Fibroblast of mammary gland (primary cell): Measurements from ENCODE around the gene CD96.

Source experiments
- DNase-seq: peaks from one replicate; pipeline ENCODE4 v3.0.0-alpha.2; 2010; ENCODE audit warnings: low read depth
- H3K4me3 ChIP-seq: 2 replicates; pipeline ENCODE4 v1.5.1; 2011; ENCODE audit warnings: low read depth, mild to moderate bottlenecking, low read length, moderate library complexity; ENCODE audit not compliant: control insufficient read depth
- TF ChIP-seq, protein P1 (sequence below): conservative IDR thresholded peaks from 2 replicates; pipeline ENCODE4 v1.5.1; 2011; ENCODE audit warnings: low read depth, low read length, inconsistent platforms; ENCODE audit not compliant: control insufficient read depth, insufficient read depth

CD96 gene

DNA sequence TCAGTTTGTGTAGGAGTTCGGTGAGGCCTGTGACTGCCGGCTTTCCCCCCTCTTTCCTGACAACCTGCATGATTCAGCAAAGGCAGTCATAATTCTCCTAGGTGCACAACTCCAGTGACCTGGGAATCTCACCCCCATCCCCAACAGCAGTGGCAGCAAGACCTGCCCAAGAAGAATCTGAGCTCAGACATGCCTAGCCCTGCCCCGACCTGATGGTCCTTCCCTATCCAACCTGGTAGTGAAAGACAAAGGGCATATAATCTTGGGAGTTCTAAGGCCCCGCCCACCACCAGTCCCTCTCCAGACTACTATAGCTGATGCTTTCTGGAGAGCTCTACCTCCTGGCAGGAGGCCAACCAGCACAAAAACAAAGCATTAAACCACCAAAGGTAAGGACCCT, 97.3 kb downstream of the CD96 start:
- TF ChIP-seq, protein P1, sequence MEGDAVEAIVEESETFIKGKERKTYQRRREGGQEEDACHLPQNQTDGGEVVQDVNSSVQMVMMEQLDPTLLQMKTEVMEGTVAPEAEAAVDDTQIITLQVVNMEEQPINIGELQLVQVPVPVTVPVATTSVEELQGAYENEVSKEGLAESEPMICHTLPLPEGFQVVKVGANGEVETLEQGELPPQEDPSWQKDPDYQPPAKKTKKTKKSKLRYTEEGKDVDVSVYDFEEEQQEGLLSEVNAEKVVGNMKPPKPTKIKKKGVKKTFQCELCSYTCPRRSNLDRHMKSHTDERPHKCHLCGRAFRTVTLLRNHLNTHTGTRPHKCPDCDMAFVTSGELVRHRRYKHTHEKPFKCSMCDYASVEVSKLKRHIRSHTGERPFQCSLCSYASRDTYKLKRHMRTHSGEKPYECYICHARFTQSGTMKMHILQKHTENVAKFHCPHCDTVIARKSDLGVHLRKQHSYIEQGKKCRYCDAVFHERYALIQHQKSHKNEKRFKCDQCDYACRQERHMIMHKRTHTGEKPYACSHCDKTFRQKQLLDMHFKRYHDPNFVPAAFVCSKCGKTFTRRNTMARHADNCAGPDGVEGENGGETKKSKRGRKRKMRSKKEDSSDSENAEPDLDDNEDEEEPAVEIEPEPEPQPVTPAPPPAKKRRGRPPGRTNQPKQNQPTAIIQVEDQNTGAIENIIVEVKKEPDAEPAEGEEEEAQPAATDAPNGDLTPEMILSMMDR, result no peak
- no peak overlapping the region for H3K4me3 ChIP-seq
- no peak for DNase-seq

DNA sequence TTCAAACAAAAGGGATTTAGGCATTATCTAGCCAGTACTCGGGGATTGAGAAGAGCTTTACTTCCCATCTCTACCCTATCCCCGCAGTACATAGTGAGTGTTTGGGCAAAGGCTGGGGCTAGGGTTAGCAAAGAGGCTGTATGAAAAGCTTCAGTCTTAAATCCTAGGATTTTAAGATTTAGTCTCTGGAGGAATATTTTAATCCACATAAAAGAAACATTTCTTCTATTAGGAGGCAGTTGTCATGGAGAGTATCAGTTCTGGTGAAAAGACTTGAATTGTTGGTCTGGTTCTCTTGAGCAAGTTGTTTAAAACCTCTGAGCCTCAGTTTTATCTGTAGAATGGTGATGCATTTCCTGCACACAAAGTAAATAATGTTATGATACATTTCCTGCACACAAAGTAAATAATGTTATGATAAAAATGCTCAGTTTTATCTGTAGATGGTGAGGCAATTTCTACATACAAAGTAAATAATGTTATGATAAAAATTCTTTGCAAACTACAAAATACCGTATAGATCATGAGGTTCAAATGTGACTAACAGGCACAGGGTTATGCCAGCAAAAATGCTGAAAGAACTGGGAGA, 107.1 kb downstream of the CD96 start:
- no peak for DNase-seq
- H3K4me3 ChIP-seq, result no peak overlapping the region

DNA sequence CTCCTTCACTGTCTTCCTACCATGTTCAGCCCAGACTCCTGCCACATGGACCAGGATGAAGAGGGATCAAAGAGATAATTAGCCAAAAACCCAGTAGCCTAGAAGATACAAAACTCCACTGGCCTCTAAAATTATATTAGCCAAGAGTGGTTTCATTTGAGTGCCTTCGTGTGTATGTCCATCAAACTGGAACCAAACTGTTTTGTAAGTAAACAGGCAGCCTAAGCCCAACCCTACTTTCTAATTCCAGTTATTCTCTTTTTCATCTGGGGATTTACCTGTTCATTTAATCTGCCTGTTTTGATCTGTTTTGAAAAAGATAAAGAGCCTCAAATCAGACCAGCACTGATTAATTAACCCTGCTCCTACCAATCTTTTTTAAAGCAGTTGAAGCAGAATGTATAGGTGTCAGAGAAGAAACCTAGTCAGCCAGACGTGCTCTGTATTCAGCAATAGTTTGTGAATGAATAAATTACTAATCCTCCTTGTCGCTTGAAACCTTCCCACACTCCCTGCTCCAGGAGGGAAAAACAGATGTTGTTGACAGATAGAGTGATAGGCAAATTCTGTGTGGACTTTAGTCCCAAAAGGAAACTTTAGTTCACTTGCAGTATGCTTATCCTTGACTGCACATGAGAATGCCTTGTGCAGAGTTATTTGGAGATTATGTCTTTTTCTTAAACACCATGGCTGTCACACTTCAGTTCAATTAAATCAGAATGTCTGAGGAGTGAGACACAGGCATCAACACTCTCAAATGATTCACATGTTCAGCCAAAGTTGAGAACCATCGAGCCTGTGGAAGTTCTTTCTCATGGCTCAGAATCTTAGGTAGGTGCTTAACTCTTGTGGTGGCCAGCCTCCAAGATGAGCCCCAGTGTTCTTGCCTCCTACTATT, 108.6 kb downstream of the CD96 start:
- TF ChIP-seq, protein P1, result no peak
- no peak for DNase-seq
- H3K4me3 ChIP-seq, result no peak overlapping the region

More for the DNA sequence above, 107.1 kb downstream of the CD96 start:
- TF ChIP-seq, protein P1, result no peak

DNA sequence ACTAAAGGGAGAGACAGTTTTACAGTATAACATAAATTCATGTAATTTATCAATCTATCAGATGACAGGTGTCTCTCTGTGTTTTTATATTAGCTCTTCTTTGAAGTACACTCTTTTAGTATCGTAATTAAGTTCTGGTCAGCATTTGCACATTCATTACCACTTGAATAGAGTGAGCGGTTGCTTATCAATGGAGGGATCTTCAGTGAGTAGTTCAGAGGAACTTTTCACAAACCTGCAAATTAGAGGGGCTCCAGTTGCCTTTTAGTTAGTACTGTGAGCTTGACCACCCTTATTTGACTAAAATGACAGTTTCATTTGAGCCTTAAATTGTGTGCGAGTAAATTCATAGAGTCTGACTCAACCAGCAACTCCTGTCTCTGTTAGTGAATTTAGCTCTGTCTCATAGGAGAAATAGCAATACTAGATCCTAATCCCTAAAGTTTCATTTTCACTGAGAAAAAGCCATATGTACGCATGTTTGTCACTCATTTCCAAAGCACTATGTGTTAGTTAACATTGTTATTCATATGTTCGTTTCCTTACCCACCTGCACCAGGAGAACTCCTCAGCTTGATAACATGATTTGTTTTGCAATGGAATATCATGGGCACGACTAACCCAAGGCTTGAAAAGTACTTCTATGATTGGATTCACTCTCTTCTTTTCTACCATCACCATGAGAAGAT, 110.6 kb downstream of the CD96 start:
- no peak for DNase-seq
- TF ChIP-seq, protein P1, result no peak
- H3K4me3 ChIP-seq, result no peak overlapping the region

DNA sequence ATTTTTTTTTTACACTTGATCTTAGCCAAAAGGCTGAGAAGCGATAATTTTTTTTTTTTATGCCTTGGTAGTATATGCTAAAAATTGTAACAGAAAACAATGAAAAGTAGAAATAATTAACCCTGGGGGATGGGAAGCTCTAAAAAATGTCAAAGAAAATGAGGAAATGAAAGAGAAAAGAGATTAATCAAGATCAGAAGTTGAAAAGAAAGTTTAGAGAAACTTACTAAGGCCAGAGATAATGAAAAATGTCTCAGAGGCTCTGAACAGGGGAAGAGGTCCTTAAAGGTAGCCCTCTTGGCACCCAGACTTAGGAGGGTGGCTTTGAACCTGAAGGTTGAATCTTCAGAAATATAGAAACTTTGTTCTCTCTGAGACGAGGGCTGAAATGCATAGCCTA, 111.8 kb downstream of the CD96 start:
- TF ChIP-seq, protein P1, result no peak
- DNase-seq, result no peak
- no peak overlapping the region for H3K4me3 ChIP-seq

DNA sequence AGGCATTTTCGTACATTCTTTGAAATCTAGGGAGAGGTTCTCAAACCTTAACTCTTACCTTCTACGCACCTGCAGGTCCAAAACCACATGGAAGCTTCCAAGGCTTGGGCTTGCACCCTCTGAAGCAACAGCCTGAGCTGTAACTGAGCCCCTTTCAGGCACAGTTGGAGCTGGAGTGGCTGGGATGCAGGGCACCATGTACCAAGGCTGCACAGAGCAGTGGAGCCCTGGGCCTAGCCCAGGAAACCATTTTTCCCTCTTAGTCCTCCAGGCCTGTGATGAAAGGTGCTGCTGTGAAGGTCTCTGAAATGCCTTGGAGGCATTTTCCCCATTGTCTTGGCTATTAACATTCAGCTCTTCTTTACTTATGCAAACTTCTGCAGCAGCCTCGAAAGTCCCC, 120.0 kb downstream of the CD96 start:
- TF ChIP-seq, protein P1, result no peak
- DNase-seq, result no peak
- no peak overlapping the region for H3K4me3 ChIP-seq
